ENCODE measurements around the gene LOXHD1. TPM values are rescaled to one million over a fixed set of nuclear protein-coding genes. Genes with fewer than 3 reads are reported as not detected.

Gene LOXHD1
- total RNA-seq, 1 experiment from 2014 or later: not detected

DNA sequence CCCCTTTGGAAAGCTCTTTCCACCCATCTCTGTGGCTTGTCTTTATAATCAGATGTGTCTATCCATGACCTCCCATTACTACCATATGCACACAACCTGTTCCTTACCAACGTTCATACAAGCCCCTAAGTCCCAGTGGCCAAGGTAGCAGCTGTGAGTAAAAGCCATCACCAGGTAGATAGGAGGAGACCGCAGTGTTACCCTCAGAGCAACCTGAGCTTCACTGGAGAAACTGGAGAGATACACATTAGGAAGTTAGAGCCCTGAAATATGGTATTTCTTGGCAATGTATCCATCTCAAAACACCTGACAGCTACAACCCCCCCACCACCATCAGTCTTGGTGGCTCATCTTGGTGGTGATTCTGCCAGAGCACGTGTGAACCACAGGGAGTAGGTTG is 26.0 kb downstream of the LOXHD1 start:
- ChIA-PET POLR2A (ENCODE audit: unreplicated experiment) (no interaction called here), CTCF (no interaction called here)
- H3K27me3 ChIP-seq (ENCODE audit: insufficient read depth, low read depth): peaks cover 34% of the 10 kb centered on the region
- H3K79me2 ChIP-seq (ENCODE audit: low read depth): no peaks in the 10 kb centered on the region
- H2AFZ ChIP-seq: no peak overlapping the region
- no peaks in the 10 kb centered on the region for H3F3A ChIP-seq (ENCODE audit: insufficient read depth, low read depth)
- TF ChIP-seq EZH2 (IDR thresholded peaks at IDR 0.05; ENCODE audit: low read depth): no peak
- TF ChIP-seq, protein P1, sequence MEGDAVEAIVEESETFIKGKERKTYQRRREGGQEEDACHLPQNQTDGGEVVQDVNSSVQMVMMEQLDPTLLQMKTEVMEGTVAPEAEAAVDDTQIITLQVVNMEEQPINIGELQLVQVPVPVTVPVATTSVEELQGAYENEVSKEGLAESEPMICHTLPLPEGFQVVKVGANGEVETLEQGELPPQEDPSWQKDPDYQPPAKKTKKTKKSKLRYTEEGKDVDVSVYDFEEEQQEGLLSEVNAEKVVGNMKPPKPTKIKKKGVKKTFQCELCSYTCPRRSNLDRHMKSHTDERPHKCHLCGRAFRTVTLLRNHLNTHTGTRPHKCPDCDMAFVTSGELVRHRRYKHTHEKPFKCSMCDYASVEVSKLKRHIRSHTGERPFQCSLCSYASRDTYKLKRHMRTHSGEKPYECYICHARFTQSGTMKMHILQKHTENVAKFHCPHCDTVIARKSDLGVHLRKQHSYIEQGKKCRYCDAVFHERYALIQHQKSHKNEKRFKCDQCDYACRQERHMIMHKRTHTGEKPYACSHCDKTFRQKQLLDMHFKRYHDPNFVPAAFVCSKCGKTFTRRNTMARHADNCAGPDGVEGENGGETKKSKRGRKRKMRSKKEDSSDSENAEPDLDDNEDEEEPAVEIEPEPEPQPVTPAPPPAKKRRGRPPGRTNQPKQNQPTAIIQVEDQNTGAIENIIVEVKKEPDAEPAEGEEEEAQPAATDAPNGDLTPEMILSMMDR (conservative IDR thresholded peaks at IDR 0.05): no peak
- no peaks in the 10 kb centered on the region for H3K36me3 ChIP-seq (ENCODE audit: low read depth)
- DNase-seq: no peak
- intact Hi-C loops (cut with micrococcal nuclease; ENCODE audit: unreplicated experiment): no loop called here
- H3K4me1 ChIP-seq (replicated peaks; ENCODE audit: insufficient read depth): no peaks in the 10 kb centered on the region
- no peak overlapping the region for H3K4me3 ChIP-seq
- no peaks in the 10 kb centered on the region for H3K9me3 ChIP-seq (ENCODE audit: insufficient read depth, low read depth)
- no peak overlapping the region for H3K27ac ChIP-seq
- H4K20me1 ChIP-seq (ENCODE audit: insufficient read depth): no peaks in the 10 kb centered on the region
- BruUV-seq (replicated peaks): no TSS peak
- no peak overlapping the region for H3K4me2 ChIP-seq
- H3K9me2 ChIP-seq (ENCODE audit: insufficient read depth): no peaks in the 10 kb centered on the region

DNA sequence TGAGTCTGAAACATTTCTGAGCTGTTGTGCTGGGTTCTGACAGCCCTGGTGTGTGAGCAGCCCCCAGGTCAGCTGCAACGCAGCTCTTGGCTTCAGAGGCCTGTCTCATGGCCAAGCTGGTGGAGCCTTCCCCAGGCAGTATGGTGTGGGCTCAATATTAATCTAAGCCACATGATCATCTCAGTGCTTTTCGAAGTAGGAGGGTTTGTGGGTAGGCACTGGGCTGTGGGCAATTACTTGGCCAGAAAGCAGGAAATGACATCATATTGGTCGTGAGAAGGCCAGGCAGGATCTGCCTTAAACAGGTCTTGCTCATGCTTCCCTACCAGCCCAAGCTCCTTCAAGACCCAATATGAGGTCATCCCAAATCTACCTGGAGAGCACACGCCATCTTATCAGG is 26.9 kb downstream of the LOXHD1 start:
- H3K79me2 ChIP-seq (ENCODE audit: low read depth): no peaks in the 10 kb centered on the region
- no peaks in the 10 kb centered on the region for H3K4me1 ChIP-seq (replicated peaks; ENCODE audit: insufficient read depth)
- no peaks in the 10 kb centered on the region for H3K9me3 ChIP-seq (ENCODE audit: insufficient read depth, low read depth)
- ChIA-PET CTCF (no interaction called here), POLR2A (ENCODE audit: unreplicated experiment) (no interaction called here)
- no peak overlapping the region for H3K4me2 ChIP-seq
- TF ChIP-seq EZH2 (IDR thresholded peaks at IDR 0.05; ENCODE audit: low read depth): no peak
- TF ChIP-seq, protein P1 (conservative IDR thresholded peaks at IDR 0.05): no peak
- no peaks in the 10 kb centered on the region for H3K36me3 ChIP-seq (ENCODE audit: low read depth)
- no peaks in the 10 kb centered on the region for H3K9me2 ChIP-seq (ENCODE audit: insufficient read depth)
- BruUV-seq (replicated peaks): no TSS peak
- no peak overlapping the region for H2AFZ ChIP-seq
- H3K4me3 ChIP-seq: no peak overlapping the region
- no peaks in the 10 kb centered on the region for H3F3A ChIP-seq (ENCODE audit: insufficient read depth, low read depth)
- peaks cover 37% of the 10 kb centered on the region for H3K27me3 ChIP-seq (ENCODE audit: insufficient read depth, low read depth)
- no peak for DNase-seq
- H3K27ac ChIP-seq: no peak overlapping the region
- intact Hi-C loops (cut with micrococcal nuclease; ENCODE audit: unreplicated experiment): no loop called here
- H4K20me1 ChIP-seq (ENCODE audit: insufficient read depth): no peaks in the 10 kb centered on the region

DNA sequence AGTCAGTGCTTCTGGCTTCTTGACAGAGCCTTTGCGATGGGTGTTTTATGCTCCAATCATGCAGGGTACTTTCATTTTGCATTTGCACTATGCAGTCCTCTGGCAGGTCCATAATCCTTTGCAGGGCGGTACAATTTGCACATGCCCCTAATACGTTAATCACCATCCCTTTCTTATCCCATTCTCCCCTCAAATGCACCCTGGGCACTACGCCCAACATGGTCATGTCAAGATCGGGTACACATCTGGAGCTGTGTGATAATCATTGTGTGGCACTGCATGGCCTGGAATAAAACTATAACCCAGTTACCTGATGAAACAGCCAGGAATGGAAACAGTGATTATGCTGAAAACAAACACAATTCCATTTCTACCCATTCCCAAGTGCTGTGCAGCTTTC is 27.7 kb downstream of the LOXHD1 start:
- H3K79me2 ChIP-seq (ENCODE audit: low read depth): no peaks in the 10 kb centered on the region
- BruUV-seq (replicated peaks): no TSS peak
- no peak overlapping the region for H2AFZ ChIP-seq
- ChIA-PET CTCF (no interaction called here), POLR2A (ENCODE audit: unreplicated experiment) (no interaction called here)
- no peaks in the 10 kb centered on the region for H4K20me1 ChIP-seq (ENCODE audit: insufficient read depth)
- H3K4me2 ChIP-seq: no peak overlapping the region
- no peaks in the 10 kb centered on the region for H3K9me2 ChIP-seq (ENCODE audit: insufficient read depth)
- intact Hi-C loops (cut with micrococcal nuclease; ENCODE audit: unreplicated experiment): no loop called here
- H3K27ac ChIP-seq: no peak overlapping the region
- no peaks in the 10 kb centered on the region for H3K9me3 ChIP-seq (ENCODE audit: insufficient read depth, low read depth)
- no peak overlapping the region for H3K4me3 ChIP-seq
- no peaks in the 10 kb centered on the region for H3K4me1 ChIP-seq (replicated peaks; ENCODE audit: insufficient read depth)
- DNase-seq: no peak
- no peak for TF ChIP-seq EZH2 (IDR thresholded peaks at IDR 0.05; ENCODE audit: low read depth)
- TF ChIP-seq, protein P1 (conservative IDR thresholded peaks at IDR 0.05): no peak
- H3K27me3 ChIP-seq (ENCODE audit: insufficient read depth, low read depth): peaks cover 45% of the 10 kb centered on the region
- no peaks in the 10 kb centered on the region for H3F3A ChIP-seq (ENCODE audit: insufficient read depth, low read depth)
- no peaks in the 10 kb centered on the region for H3K36me3 ChIP-seq (ENCODE audit: low read depth)
